K562 (cell line): ENCODE measurements around the gene PHYHD1. TPM values are rescaled to one million over a fixed set of nuclear protein-coding genes. Genes with fewer than 3 reads are reported as not detected.
A peak's percentile ranks its signal among the peaks of the same experiment; 100 is the strongest.

Experiments used
- ATF6 ChIP-seq: sonication (generic); formaldehyde crosslinking; IDR thresholded peaks from 2 replicates; pipeline ENCODE4 v1.4.0; 2020; ENCODE audit warnings: mild to moderate bottlenecking, missing genetic modification reagents
- BDP1 ChIP-seq: IDR thresholded peaks from 3 replicates; pipeline ENCODE4 v1.6.1; 2011; ENCODE audit not compliant: insufficient read length, insufficient read depth
- CC2D1A ChIP-seq: fragments of 450-650 bp; IDR thresholded peaks from 2 replicates; pipeline ENCODE4 v1.6.1; 2017; ENCODE audit warnings: mild to moderate bottlenecking
- CREM ChIP-seq: IDR thresholded peaks from 2 replicates; pipeline ENCODE4 v1.6.1; 2014; ENCODE audit warnings: antibody characterized with exemption, low read depth
- DACH1 ChIP-seq: fragments of 450-650 bp; IDR thresholded peaks from 2 replicates; pipeline ENCODE4 v1.6.1; 2018; ENCODE audit not compliant: partially characterized antibody
- E2F4 ChIP-seq: sonication (generic); formaldehyde crosslinking; IDR thresholded peaks from 2 replicates; pipeline ENCODE4 v1.8.0; 2022; ENCODE audit warnings: mild to moderate bottlenecking, low read depth, missing genetic modification reagents
- HDAC6 ChIP-seq: IDR thresholded peaks from 2 replicates; pipeline ENCODE4 v1.6.1; 2012; ENCODE audit warnings: low read depth, mild to moderate bottlenecking, control low read depth, inconsistent platforms, low read length, moderate library complexity
- IRF2 ChIP-seq: sonication (generic); formaldehyde crosslinking; IDR thresholded peaks from 2 replicates; pipeline ENCODE4 v1.8.1; 2022; ENCODE audit warnings: mild to moderate bottlenecking, missing genetic modification reagents
- PHF8 ChIP-seq: fragments of 200-600 bp; sonication (generic); IDR thresholded peaks from 2 replicates; pipeline ENCODE4 v1.6.1; 2012; ENCODE audit warnings: mixed run types, mild to moderate bottlenecking, inconsistent platforms, low read length, moderate library complexity, borderline replicate concordance
- RBFOX2 ChIP-seq: fragments of 200-400 bp; formaldehyde crosslinking; IDR thresholded peaks from 2 replicates; pipeline ENCODE4 v1.6.1; 2017; ENCODE audit warnings: low read depth, mild to moderate bottlenecking, low read length, moderate library complexity
- RCOR1 ChIP-seq, 2 experiments: IDR thresholded peaks; 2 replicates each; pipeline ENCODE4 v1.6.1; 2012; ENCODE audit warnings: low read depth in 2 of 2, low read length in 2 of 2, borderline replicate concordance in 1 of 2, improper control_type of control experiment in 1 of 2
- SAFB ChIP-seq: fragments of 200-400 bp; formaldehyde crosslinking; IDR thresholded peaks from 2 replicates; pipeline ENCODE4 v1.6.1; 2017; ENCODE audit warnings: low read depth, low read length, borderline replicate concordance
- TAF1 ChIP-seq: IDR thresholded peaks from 2 replicates; pipeline ENCODE4 v1.6.1; 2011; ENCODE audit warnings: mild to moderate bottlenecking, low read length, moderate library complexity; ENCODE audit not compliant: insufficient read depth, control insufficient read depth, severe bottlenecking; ENCODE audit errors: extremely low read depth
- TCF7 ChIP-seq: sonication (generic); IDR thresholded peaks from 2 replicates; pipeline ENCODE4 v1.6.1; 2016; ENCODE audit warnings: antibody characterized with exemption, borderline replicate concordance
- TOE1 ChIP-seq, 2 experiments: fragments of 450-650 bp in 1 of 2; sonication (generic) in 1 of 2; formaldehyde crosslinking in 1 of 2; IDR thresholded peaks; 2 replicates each; pipeline versions ENCODE4 v1.7.1 to v1.8.0; 2016 to 2022; ENCODE audit warnings: borderline replicate concordance in 2 of 2, mild to moderate bottlenecking in 2 of 2, antibody characterized with exemption in 1 of 2, inconsistent platforms in 1 of 2, low read depth in 1 of 2, missing genetic modification reagents in 1 of 2, moderate library complexity in 1 of 2
- USF2 ChIP-seq: sonication (generic); formaldehyde crosslinking; IDR thresholded peaks from 2 replicates; pipeline ENCODE4 v1.5.0; 2020; ENCODE audit warnings: missing genetic modification reagents
- XRCC4 ChIP-seq: IDR thresholded peaks from one replicate; pipeline ENCODE4 v1.6.1; 2011; ENCODE audit not compliant: insufficient read depth, insufficient read length; ENCODE audit errors: extremely low read depth
- ZBTB1 ChIP-seq: sonication (generic); formaldehyde crosslinking; IDR thresholded peaks from 2 replicates; pipeline ENCODE4 v1.8.1; 2023; ENCODE audit warnings: missing genetic modification reagents, low read depth, mild to moderate bottlenecking, borderline replicate concordance
- ZNF740 ChIP-seq, 3 experiments: fragments of 200-800 bp in 1 of 3; sonication (Bioruptor generic) in 1 of 3; sonication (generic) in 1 of 3; formaldehyde crosslinking in 1 of 3; IDR thresholded peaks; 2 replicates each; pipeline versions ENCODE4 v1.6.1 to v1.8.0; 2016 to 2022; ENCODE audit warnings: mild to moderate bottlenecking in 2 of 3, missing compliant biosample characterization in 2 of 3, missing genetic modification characterization in 2 of 3, missing genetic modification reagents in 1 of 3
- polyA plus RNA-seq, 8 experiments: library from polyadenylated mRNA; depleted of rRNA in 4 of 8; stranded (reverse) in 5 of 8; unstranded in 3 of 8; fragments of >200 nt; fragmentation: Nextera tagmentation in 2 of 8; fragmentation: Illumina TruSeq in 1 of 8; extraction: Ambion mirVana in 2 of 8; extraction: Trizol in 1 of 8; gene quantifications; 2 replicates each; pipeline versions ENCODE4 v1.2.1 to v1.2.3, GENCODE V29; 2011 to 2014; ENCODE audit warnings: inconsistent platforms in 1 of 8, missing spikeins in 1 of 8
- total RNA-seq, 7 experiments: library from RNA; depleted of rRNA in 6 of 7; stranded (reverse); fragments of >200 nt in 6 of 7; fragmentation: Illumina TruSeq in 2 of 7; extraction: Trizol in 2 of 7; gene quantifications; 2 replicates each; pipeline versions ENCODE4 v1.2.1 to v1.2.3, GENCODE V29; 2011 to 2021; ENCODE audit warnings: low replicate concordance in 1 of 7

PHYHD1 gene
- total and polyA plus RNA-seq, 9 of the 15 experiments (the other 6 are each of a cell fraction or from before 2014, with no cell fraction given), result 0.36 to 1.3 (median 0.80) TPM

- TF ChIP-seq TOE1 (IDR thresholded peaks at IDR 0.05; ENCODE audit: borderline replicate concordance), result peak; percentile 100
- TF ChIP-seq TOE1 (CRISPR knock-in tag; IDR thresholded peaks at IDR 0.05; ENCODE audit: borderline replicate concordance, low read depth), result no peak
- TF ChIP-seq RCOR1 (IDR thresholded peaks at IDR 0.05; ENCODE audit: borderline replicate concordance in 1 of 2, low read depth in 2 of 2, low read length in 2 of 2), result peak in 1 of 2 experiments; percentile 15; a peak in 2 of 4 replicates
- 0 out of 2 replicates have a peak, but pooled peaks have one; percentile 22 for TF ChIP-seq TCF7
- TF ChIP-seq RBFOX2, result peak; percentile 99
- TF ChIP-seq DACH1, result no peak
- no peak for TF ChIP-seq CC2D1A
- 0 out of 2 replicates have a peak, but pooled peaks have one; percentile 37 for TF ChIP-seq ZBTB1 (CRISPR knock-in tag)
- TF ChIP-seq USF2 (CRISPR knock-in tag), result peak; percentile 99
- TF ChIP-seq SAFB, result peak; percentile 77; the same call in 1 of the 2 replicates
- TF ChIP-seq TAF1, result peak; percentile 99
- no peak for TF ChIP-seq XRCC4
- TF ChIP-seq ZNF740 (CRISPR knock-in tag; IDR thresholded peaks at IDR 0.05), result 0 out of 2 replicates have a peak, but pooled peaks have one; percentile 58
- TF ChIP-seq ZNF740 (tag; IDR thresholded peaks at IDR 0.05), result no peak
- no peak for TF ChIP-seq BDP1
- TF ChIP-seq PHF8, result peak; percentile 99; the same call in 1 of the 2 replicates
- peak; percentile 94 for TF ChIP-seq CREM
- TF ChIP-seq IRF2 (CRISPR knock-in tag), result no peak
- peak; percentile 40; the same call in 1 of the 2 replicates for TF ChIP-seq ATF6 (CRISPR knock-in tag)
- peak; percentile 74; the same call in 1 of the 2 replicates for TF ChIP-seq E2F4 (CRISPR knock-in tag)
- peak; percentile 35; the same call in 1 of the 2 replicates for TF ChIP-seq HDAC6
These were observed 26.9 kb downstream of the PHYHD1 start, which contains the start of the genes DOLK and NUP188 (continued) for GRCh38 chr9:128947527-128948301.
